ENCODE results near the gene CAMKMT. TPM values are rescaled to one million over a fixed set of nuclear protein-coding genes. Genes with fewer than 3 reads are reported as not detected.

CAMKMT gene
- total and polyA plus RNA-seq, 8 donors, result 8.3 to 17.5 (median 11.5) TPM

DNA sequence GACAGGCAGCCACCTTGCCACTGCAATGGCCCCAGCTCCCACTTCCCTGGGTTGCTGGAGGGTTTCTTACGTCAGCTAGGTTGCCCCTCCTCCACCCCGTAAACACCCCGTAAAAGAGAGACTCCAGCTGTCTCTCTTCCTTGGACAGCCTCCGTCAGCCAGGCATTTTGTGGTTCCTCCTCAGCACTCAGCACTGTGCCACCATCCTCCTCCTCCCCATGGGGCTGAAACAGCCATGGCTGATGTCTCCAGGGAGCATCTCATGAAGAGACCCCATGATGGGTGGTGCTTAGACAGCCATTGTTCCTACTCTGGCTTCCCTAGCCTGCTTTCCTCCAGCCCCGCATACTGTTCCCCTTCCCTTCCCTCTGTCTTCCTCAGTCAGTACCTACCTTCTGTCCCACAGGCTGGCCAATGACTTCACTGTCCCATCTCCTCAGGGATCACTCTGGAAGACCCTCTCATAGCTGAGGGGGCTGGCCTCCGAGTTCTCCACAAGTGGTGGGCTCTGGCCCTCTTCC, 436.5 kb downstream of the CAMKMT start:
- ATAC-seq, result no peak
- intact Hi-C loops (cut with DNase I), result no loop called here

DNA sequence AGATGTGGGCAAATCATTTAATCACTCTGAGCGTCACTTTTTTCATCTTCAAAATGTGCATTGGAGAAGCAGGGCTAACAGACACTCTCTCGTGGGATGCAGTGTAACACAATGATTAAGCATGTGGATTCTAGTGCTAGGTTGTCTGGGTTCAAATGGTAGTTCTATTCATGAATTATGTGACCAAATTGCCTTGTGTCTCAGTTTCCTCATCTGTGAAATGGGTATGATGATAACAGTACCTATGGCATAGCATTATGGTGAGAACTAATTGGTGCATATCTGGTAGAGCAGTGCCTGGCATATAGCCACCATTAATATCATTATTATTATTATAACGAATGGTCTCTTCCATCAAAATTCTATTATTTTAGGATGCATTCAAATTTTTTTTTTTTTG, 437.4 kb downstream of the CAMKMT start:
- intact Hi-C loops (cut with DNase I), result no loop called here
- Histone ChIP-seq H3K27ac (no peak overlapping the region), H3K4me1 (peaks cover 0 to 12% of the 10 kb centered on the region in 2 donors), H3K27me3 (peaks cover 65 to 79% of the 10 kb centered on the region in 2 donors), H3K9me3 (no peaks in the 10 kb centered on the region), H3K4me3 (no peak overlapping the region), H3K36me3 (no peaks in the 10 kb centered on the region)
- TF ChIP-seq, protein P1, sequence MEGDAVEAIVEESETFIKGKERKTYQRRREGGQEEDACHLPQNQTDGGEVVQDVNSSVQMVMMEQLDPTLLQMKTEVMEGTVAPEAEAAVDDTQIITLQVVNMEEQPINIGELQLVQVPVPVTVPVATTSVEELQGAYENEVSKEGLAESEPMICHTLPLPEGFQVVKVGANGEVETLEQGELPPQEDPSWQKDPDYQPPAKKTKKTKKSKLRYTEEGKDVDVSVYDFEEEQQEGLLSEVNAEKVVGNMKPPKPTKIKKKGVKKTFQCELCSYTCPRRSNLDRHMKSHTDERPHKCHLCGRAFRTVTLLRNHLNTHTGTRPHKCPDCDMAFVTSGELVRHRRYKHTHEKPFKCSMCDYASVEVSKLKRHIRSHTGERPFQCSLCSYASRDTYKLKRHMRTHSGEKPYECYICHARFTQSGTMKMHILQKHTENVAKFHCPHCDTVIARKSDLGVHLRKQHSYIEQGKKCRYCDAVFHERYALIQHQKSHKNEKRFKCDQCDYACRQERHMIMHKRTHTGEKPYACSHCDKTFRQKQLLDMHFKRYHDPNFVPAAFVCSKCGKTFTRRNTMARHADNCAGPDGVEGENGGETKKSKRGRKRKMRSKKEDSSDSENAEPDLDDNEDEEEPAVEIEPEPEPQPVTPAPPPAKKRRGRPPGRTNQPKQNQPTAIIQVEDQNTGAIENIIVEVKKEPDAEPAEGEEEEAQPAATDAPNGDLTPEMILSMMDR (IDR thresholded peaks at IDR 0.05), result no peak
- ATAC-seq (no peak), DNase-seq (no peak)

More for the DNA sequence above, 436.5 kb downstream of the CAMKMT start:
- Histone ChIP-seq H3K4me1 (peaks cover 0 to 12% of the 10 kb centered on the region in 2 donors), H3K9me3 (no peaks in the 10 kb centered on the region), H3K4me3 (no peak overlapping the region), H3K36me3 (no peaks in the 10 kb centered on the region), H3K27me3 (peaks cover 56 to 70% of the 10 kb centered on the region in 2 donors), H3K27ac (no peak overlapping the region)
- TF ChIP-seq, protein P1 (IDR thresholded peaks at IDR 0.05), result no peak
- DNase-seq, result no peak

- DNase-seq (no peak), ATAC-seq (no peak)
- Histone ChIP-seq H3K36me3 (no peaks in the 10 kb centered on the region), H3K27ac (no peak overlapping the region), H3K9me3 (no peaks in the 10 kb centered on the region), H3K4me1 (peaks cover 0 to 12% of the 10 kb centered on the region in 2 donors), H3K27me3 (peaks cover 72 to 86% of the 10 kb centered on the region in 2 donors), H3K4me3 (no peak overlapping the region)
- intact Hi-C loops (cut with DNase I), result no loop called here
- TF ChIP-seq, protein P1 (IDR thresholded peaks at IDR 0.05), result no peak
Measured at GRCh38 chr2:44799754-44800153, 438.0 kb downstream of the CAMKMT start.

DNA sequence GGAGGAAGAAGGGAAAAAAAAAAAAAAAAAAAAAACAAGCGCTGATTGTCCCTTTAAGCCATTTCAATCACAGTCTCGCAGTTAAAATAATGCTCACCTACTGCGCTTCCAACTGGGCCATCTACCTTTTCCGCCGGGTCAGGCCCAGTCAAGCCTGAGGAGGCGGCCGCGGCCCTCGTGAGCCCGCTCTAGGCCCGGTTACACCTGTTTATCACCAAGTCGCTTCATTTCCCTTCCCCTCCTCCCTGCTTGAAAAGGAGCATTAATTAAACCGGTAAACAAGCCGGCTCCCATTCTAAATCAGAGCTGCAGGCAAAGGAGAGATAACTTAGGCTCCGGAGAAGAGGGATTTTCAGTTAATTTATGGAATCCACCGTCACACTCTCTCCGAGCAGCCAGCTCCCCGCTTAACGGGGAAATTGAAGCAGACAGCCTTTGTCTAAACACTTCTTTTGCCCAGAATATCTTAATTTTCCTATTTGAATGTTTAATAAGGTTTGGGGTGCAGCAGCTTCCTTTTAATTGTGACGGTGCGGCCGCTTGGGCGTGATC, 439.6 kb downstream of the CAMKMT start:
- TF ChIP-seq, protein P1 (IDR thresholded peaks at IDR 0.05), result no peak
- ATAC-seq (no peak), DNase-seq (no peak)
- no peak overlapping the region for H3K27ac ChIP-seq
- no peak overlapping the region for H3K4me3 ChIP-seq
- peaks cover 0 to 12% of the 10 kb centered on the region in 2 donors for H3K4me1 ChIP-seq
- no peaks in the 10 kb centered on the region for H3K36me3 ChIP-seq
- intact Hi-C loops (cut with DNase I), result no loop called here
- H3K9me3 ChIP-seq, result no peaks in the 10 kb centered on the region
- H3K27me3 ChIP-seq, result peaks cover 88 to 91% of the 10 kb centered on the region in 2 donors

GRCh38 chr2:44801841-44802776, 440.4 kb downstream of the CAMKMT start:
- DNase-seq, result peak in 1 of 4 donors; percentile 78
- peaks cover 95 to 96% of the 10 kb centered on the region in 2 donors for H3K27me3 ChIP-seq
- intact Hi-C loops (cut with DNase I), result no loop called here

More at GRCh38 chr2:44801841-44802776, 440.4 kb downstream of the CAMKMT start:
- Histone ChIP-seq H3K9me3 (no peaks in the 10 kb centered on the region), H3K4me3 (no peak overlapping the region), H3K36me3 (no peaks in the 10 kb centered on the region), H3K27ac (no peak overlapping the region), H3K4me1 (peaks cover 0 to 12% of the 10 kb centered on the region in 2 donors)
- TF ChIP-seq, protein P1 (IDR thresholded peaks at IDR 0.05), result no peak
- ATAC-seq, result no peak
